GM19455 (cell line): Measurements from ENCODE around the gene TAPBPL.
"Not testable (repeated sequence)": the region's sequence is repeated elsewhere in the genome, so short reads cannot be mapped to it uniquely, and the experiment has no call there.

Source experiments
- ATAC-seq: cut with Tn5 transposase; IDR thresholded peaks from one replicate; pipeline ENCODE4 v1.9.1; 2021; ENCODE audit not compliant: unreplicated experiment

The TAPBPL gene

DNA sequence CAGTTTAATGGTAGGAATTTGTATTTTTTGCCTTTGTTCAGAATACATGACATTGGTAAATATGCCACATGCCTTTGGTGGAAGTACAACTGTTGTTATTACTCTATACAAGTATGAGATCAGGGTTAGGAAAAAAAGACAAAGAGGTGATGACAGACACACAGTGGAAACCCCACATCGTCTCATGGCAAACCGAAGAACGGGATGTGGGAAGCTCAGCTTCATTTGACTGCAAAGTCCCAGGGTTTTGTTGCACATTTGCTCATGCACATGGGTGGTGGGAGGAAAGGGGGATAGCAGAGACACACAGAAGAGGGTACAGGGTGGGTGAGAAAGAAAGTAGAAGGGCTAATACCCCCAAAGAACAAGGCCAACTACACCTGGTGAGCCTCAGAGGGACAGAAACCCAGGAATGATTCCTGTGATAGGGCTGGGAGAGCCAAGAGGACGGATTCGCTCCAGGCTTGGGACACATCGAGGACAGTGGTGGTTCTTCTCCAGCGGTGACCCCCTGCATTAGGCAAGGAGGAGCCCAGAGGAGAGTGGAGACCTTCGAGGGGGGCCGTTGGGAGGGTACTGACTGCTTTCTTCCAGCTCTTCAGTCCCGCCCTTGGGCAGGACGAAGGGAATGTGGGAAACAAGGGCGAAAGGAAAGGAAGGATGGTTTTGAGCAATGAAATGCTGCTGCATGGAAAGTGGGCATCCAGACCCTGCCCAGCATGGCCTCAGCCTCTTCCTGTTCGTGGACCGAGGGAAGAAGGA lies 10.6 kb downstream of the TAPBPL start:
- peak; percentile 4 for ATAC-seq

DNA sequence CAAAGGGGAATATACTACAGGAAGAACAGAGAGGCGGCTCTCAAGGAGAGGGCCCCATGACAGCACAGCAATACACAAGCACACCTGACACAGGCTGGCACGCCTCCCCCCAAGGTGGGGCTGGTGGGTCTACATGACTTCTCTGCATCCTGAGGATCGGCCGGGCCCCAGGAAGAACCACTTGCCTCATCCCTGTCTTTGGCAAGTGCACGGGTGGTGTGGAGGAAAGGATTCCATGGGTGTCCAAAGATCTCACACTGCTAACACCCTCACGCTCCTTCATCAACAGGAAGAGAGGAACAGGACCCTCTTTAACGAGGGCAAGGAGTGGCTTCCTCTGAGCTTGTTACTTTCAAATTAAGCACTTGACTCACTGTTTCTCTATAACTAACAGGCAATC lies 11.4 kb downstream of the TAPBPL start:
- ATAC-seq, result no peak

DNA sequence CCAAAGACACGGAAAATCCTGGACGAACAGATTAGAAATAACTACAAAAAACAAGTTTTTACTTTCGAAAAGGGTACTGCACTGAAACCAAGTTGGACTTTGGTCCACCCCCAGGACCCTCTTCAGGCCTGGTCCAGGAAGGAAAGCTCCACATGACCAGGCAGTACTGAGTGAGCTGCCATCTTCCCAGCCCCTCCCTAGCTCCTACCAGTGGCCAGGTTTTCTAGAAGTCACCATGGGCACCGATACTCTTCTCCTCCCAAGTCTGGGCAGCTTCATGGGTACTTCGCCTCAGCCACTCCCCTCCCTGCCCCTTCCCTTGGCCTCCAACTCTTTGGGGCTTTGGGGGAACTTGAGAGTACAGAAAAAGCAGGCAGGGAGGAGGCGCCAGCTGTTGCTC lies 12.0 kb downstream of the TAPBPL start:
- no peak for ATAC-seq

DNA sequence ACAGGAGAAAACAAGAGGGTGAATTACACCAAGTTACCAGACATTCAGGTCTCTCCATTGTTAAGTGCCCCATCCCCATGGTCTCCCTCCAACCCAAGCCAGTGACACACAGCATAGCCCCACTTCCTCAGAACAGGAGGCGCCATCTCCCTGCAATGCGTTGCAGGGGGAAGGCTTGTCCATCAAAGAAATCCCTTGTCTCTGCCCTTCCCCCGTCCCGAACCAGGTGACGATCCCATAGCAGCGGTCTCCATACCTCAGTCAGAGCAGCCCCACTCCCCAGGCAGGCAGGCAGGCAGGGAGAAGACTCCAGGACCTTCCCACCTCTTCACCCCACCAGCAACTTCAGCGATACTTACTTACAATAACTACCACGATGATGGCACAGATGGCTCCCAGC lies 12.7 kb downstream of the TAPBPL start:
- no peak for ATAC-seq

DNA sequence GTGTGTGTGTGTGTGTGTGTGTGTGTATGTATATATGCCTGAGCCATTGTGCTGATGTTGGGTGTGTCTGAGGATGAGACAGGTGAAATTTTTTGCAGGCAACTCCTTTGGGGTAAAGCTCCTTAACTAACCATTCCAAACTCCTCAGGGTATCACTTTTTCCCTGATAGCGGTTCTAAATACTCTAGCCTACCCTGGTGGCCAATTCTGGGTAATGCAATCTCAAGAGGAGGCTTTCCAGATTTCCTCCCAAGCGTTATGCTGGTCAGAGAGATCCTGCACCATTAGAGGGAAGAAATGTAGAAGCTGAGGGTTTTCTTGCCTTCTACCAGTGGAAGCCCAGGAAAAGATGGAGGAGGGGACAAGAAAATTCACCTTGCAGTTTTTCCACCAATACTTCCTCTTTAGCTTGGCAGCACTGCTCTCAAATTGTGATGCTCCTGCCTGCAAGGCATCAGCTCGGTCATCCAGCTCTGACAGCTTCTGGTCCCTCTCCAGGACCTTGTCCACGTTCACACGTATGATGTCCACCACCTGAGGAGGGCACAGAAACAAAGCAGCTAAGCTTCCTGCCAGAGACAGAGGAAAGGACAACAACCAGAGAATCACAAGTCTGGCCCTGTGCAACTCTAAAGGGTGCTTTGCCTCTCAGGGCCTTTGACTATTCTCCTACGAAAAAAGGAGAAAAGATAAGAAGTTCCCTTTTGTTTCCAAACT lies 13.8 kb downstream of the TAPBPL start:
- no peak for ATAC-seq

DNA sequence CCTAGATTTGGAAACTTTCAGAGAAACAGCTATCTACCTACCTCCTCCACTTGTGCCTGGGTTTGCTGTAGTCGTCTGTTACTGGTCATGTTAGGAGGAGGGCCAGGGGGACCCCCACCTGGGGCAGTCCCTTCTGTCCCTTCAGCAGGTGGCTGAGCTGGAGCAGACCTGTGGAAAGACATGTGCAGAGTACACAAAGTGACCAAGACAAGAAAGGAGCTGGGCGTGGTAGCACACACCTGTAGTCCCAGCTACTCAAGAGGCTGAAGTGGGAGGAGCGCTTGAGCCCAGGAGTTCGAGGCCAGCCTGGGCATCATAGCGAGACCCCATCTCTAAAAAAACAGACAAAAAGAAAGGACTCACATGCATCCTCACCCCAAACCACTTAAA lies 14.3 kb downstream of the TAPBPL start:
- no peak for ATAC-seq

DNA sequence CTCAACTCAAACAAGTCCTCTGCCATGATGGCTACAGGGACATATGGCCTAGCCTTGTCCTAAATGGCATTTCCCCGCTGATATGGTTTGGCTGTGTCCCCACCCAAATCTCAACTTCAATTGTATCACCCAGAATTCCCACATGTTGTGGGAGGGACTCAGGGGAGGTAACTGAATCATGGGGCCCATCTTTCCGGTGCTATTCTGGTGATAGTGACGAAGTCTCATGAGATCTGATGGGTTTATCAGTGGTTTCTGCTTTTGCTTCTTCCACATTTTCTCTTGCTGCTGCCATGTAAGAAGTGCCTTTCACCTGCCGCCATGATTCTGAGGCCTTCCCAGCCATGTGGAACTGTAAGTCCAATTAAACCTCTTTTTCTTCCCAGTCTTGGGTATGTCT lies 14.9 kb downstream of the TAPBPL start:
- ATAC-seq, result not testable (repeated sequence)

DNA sequence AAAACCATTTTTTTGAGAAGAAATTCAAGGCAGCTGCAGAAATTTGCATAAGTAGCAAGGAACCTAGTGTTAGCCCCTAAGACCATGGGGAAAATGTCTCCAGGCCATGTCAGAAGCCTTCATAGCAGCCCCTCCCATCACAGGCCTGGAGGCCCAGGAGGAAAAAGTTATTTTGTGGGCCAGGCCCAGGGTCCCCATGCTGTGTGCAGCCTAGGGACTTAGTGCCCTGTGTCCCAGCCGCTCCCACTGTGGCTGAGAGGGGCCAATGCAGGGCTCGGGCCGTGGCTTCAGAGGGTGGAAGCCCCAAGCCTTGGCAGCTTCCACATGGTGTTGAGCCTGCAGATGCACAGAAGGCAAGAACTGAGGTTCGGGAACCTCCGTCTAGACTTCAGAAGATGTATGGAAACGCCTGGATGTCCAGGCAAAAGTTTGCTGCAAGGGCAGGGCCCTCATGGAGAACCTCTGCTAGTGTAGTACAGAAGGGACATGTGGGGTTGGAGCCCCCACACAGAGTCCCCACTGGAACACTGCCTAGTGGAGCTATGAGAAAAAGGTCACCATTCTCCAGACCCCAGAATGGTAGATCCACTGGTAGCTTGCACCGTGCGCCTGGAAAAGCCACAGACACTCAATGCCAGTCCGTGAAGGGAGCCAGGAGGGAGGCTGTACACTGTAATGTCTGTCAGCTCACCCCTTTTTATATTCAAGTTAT lies 15.9 kb downstream of the TAPBPL start:
- not testable (repeated sequence) for ATAC-seq

DNA sequence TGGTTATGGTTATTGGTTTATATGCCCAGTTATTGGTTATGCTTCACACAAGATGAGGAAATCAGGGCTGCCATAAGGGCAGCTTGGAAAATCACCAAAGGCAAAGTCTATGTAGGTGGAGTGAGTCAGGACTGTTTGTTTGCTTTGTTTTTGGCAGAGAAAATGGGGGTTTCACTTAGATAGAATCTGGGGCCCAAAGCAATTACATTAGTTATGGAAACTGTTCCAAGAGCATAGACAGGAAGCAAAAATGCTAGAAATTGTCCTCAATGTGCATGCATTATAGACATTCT lies 16.4 kb downstream of the TAPBPL start:
- no peak for ATAC-seq

DNA sequence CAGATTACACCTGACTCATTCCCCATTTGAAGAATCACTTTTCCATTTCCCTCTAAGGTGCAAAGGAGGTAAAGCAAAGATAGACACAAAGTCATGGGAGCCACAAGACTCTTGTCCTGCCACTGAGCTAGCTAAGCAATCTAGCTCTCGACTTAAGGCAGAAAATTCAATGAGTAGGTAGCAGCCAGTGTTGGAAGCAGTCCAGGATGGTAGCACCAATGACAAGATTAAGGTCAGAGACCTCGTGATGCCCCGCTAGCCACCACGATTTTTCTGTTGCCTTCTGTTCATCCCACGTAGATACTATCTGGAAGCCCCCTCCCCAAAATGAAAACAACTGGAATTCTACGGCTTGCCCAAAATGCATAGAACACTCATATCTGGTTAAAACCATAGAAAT lies 17.2 kb downstream of the TAPBPL start:
- ATAC-seq, result no peak

DNA sequence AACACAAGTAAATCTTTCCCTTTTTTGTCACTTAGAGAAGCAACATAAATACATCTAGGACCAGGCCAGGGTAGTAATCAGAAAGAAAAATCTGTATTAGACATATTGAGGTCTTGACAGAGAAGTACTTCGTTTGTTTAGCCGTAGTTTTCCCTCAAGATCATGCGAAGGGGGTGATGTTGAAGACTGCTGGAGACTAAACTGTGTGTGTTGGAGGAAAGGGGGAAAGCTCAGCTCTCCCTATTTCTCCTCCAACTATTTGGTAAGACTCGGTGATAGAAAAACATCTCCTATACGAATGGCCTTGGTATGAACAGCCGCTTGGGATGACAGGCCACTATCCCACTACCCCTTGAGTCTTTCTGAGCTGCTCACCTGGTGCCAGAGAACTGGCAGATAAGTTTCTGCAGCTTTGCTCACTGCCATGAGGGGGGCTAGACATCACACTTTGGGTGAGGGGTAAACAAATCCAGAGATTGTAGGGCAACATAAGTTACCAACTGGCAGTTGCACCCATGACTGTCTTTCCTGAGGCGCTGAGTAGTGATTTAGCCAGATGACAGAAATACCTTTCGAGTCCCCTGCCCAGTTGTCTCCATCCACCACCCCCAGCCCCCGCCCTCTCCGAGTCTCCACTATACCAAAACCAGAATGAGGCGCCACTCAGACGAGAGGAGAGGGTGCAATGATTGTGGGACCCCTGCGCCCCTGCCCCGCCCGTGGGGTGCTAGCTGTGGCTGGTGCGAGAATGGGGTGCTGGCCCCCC lies 17.9 kb downstream of the TAPBPL start:
- no peak for ATAC-seq

DNA sequence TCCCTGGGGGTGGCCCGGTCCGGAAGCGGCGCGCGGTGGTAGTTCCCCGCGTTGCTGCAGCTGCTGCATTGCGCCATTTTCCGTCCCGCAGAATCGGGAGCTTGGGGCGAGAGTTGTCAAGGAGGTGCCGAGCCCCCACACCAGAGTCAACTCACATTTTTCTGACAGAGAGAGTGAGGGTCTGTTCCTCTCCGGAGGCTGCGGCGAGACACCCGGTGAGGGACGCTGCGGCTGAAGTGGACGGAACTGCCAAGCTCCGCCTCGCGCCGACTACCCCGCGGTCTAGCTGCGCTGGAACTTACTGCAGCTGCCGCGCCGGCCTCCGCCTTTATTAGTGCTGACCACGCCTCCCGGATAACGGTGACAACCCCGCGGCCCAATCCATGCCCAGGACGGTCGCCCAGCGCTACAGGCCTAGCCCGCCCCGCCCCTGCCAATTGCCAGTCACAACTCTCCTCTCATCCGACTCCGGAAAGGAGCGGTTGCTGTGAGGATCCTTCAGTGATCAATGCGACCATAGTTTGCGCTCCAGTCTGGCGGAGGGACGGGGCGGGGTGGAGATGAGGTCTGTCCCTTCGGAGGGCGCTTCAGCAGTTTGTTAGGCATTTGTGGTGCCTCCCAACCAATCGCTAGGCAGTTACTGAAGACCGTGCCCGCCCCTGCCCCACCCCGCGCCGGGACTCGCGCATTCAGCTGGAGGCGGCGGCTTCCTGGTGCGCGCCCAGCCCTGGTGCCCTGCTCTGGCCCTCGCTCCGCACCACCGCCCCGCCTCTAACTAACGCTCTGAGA lies 18.7 kb downstream of the TAPBPL start, which contains the start of gene VAMP1:
Gene VAMP1 (minus strand): TSS at position 303 of the 789 bp plus-strand sequence. CDS start 146 bp downstream, at position 157.
- peak; percentile 79 for ATAC-seq

DNA sequence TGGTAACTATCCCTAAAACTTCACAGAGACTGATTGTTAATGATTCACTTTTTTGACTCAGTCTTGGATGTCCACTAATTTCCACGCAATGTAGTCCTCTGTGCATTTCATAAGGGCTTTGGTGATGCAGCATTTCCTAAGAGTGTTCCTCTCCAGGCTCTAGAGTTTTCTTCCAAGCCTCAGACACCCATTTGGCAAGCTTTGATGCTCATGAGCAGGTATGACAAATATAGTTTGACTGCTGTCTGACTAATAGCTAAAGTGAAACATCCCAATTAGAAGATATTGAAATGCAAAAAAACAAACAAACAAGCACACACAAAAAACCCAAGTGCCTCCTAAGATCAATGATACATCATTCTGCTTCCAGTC lies 20.1 kb downstream of the TAPBPL start:
- ATAC-seq, result no peak

DNA sequence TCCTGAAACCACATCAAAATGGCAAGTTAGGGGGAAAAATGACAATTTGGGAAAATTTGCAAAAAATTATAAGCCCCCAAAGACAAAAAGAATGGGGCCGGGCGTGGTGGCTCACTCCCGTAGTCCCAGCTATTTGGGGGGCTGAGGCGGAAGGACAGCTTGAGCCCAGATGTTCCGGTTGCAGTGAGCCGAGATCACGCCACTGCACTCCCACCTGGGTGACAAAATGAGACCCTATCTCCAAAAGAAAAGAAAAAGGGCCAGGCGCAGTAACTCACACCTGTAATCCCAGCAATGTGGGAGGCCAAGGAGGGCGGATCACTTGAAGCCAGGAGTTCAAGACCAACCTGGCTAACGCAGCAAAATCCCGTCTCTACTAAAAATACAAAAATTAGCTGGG lies 20.6 kb downstream of the TAPBPL start:
- no peak for ATAC-seq

DNA sequence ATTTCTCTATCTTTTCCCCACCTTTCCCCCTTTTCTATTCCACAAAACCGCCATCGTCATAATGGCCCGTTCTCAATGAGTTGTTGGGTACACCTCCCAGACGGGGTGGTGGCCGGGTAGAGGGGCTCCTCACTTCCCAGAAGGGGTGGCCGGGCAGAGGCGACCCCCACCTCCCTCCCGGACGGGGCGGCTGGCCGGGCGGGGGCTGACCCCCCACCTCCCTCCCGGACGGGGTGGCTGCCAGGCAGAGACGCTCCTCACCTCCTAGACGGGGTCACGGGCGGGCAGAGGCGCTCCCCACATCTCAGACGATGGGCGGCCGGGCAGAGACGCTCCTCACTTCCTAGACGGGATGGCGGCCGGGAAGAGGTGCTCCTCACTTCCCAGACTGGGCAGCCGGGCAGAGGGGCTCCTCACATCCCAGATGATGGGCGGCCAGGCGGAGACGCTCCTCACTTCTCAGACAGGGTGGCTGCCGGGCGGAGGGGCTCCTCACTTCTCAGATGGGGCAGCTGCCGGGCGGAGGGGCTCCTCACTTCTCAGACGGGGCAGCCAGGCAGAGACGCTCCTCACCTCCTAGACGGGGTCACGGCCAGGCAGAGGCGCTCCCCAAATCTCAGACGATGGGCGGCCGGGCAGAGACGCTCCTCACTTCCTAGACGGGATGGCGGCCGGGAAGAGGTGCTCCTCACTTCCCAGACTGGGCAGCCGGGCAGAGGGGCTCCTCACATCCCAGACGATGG lies 23.6 kb downstream of the TAPBPL start:
- ATAC-seq, result not testable (repeated sequence)

DNA sequence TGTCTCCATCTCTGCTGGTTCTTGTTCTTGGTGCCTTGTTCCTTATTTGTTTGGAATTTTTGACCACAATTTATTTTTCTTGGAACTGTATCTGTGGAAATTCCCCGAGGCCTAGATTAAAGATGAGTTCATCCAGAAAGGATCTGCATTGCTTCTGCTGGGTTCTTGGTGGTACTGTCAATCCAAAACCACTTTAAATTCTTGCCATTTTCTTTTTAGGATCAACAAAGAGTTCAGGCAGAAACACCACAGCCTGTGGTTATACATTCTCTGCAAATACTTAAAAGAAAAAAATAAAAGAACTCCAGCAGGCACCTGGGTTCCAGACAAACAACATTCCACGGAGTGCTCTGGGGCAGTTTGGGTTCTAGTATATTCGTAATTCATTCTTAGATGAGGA lies 24.6 kb downstream of the TAPBPL start:
- no peak for ATAC-seq

DNA sequence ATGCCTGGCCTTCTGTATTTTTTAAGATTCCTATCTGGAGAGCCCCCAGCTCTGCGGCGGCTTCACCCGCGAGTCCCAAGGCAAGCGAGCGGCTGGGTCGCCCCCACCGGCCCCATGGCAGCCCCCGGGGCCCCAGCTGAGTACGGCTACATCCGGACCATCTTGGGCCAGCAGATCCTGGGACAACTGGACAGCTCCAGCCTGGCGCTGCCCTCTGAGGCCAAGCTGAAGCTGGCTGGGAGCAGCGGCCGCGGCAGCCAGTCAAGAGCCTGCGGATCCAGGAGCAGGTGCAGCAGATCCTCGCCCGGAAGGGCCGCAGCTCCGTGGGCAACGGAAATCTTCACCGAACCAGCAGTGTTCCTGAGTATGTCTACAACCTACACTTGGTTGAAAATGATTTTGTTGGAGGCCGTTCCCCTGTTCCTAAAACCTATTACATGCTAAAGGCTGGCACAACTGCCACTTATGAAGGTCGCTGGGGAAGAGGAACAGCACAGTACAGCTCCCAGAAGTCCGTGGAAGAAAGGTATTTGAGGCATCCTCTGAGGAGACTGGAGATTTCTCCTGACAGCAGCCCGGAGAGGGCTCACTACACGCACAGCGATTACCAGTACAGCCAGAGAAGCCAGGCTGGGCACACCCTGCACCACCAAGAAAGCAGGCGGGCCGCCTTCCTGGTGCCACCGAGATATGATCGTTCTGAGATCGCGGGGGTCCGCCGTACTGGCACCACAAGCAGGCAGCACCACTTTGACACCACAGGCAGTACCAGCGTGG lies 25.9 kb downstream of the TAPBPL start:
- ATAC-seq, result not testable (repeated sequence)

DNA sequence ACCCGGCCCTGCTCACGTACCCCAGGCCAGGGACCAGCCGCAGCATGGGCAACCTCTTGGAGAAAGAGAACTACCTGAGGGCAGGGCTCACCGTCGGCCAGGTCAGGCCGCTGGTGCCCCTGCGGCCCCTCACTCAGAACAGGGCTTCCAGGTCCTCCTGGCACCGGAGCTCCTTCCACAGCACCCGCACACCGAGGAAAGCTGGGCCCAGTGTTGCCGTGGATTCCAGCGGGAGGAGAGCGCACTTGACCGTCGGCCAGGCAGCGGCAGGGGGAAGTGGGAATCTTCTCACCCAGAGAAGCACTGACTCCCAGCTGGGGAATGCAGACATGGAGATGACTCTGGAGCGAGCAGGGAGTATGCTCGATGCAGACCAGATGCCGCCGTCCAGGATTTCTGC lies 26.6 kb downstream of the TAPBPL start:
- no peak for ATAC-seq

DNA sequence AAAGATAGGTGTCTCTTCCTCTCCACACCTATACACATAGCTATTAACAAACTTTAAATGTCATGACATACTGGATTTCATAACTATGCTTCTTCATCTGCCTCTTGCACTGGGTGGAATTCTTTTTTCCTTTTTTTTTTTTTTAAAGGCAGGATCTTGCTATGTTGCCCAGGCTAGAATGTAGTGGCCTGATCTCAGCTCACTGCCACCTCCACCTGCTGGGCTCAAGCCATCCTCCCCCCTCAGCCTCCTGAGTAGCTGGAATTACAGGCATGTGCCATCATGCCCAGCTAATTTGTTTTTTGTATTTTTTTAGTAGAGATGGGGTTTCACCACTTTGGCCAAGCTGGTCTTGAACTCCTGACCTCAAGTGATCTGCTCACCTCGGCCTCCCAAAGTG lies 36.4 kb downstream of the TAPBPL start:
- no peak for ATAC-seq
